ENCODE measurements around the gene NDUFA11. TPM values are rescaled to one million over a fixed set of nuclear protein-coding genes. Genes with fewer than 3 reads are reported as not detected.
"Not testable (repeated sequence)": the region's sequence is repeated elsewhere in the genome, so short reads cannot be mapped to it uniquely, and the experiment has no call there.

NDUFA11 gene
- polyA plus RNA-seq, 1 experiment = 351 TPM

- Histone ChIP-seq H3K36me3 (ENCODE audit: control insufficient read depth, insufficient read depth, low read length) (peaks cover 15% of the 10 kb centered on the region), H3K27me3 (ENCODE audit: control insufficient read depth, insufficient read depth, low read length) (no peaks in the 10 kb centered on the region), H3K4me3 (ENCODE audit: low read depth, low read length) (no peak overlapping the region)
- no peak for TF ChIP-seq CTCF (IDR thresholded peaks at IDR 0.05; ENCODE audit: insufficient read depth, low read depth, low read length)
- CTCF ChIA-PET = interaction anchor here (0.7 to 5.0 kb wide), 9 partner anchors 8 to 94 kb away, joined by 3 to 80 read pairs (median 4); partner anchors contain the start of genes NDUFA11, NRTN and VMAC
- POLR2A ChIA-PET = no interaction called here
- no peak for DNase-seq (ENCODE audit: low read depth)
Measured at GRCh38 chr19:5891572-5891937, 12.0 kb downstream of the NDUFA11 start.

- POLR2A ChIA-PET = no interaction called here
- 0 out of 2 replicates have a peak, but pooled peaks cover 1% of the 10 kb centered on the region for H3K27me3 ChIP-seq (ENCODE audit: control insufficient read depth, insufficient read depth, low read length)
- CTCF ChIA-PET = interaction anchor here (1.0 to 5.0 kb wide), 4 partner anchors 13 to 95 kb away, joined by 3 to 80 read pairs (median 12); partner anchors contain the start of genes NDUFA11, NRTN and VMAC
- no peak for TF ChIP-seq CTCF (IDR thresholded peaks at IDR 0.05; ENCODE audit: insufficient read depth, low read depth, low read length)
- H3K36me3 ChIP-seq (ENCODE audit: control insufficient read depth, insufficient read depth, low read length) = peaks cover 4% of the 10 kb centered on the region
- DNase-seq (ENCODE audit: low read depth) = no peak
- H3K4me3 ChIP-seq (ENCODE audit: low read depth, low read length) = no peak overlapping the region
Measured at GRCh38 chr19:5890099-5890498, 13.5 kb downstream of the NDUFA11 start.

GRCh38 chr19:5889288-5889971 is 14.2 kb downstream of the NDUFA11 start:
- DNase-seq (ENCODE audit: low read depth) = no peak
- Histone ChIP-seq H3K36me3 (ENCODE audit: control insufficient read depth, insufficient read depth, low read length) (no peaks in the 10 kb centered on the region), H3K27me3 (ENCODE audit: control insufficient read depth, insufficient read depth, low read length) (0 out of 2 replicates have a peak, but pooled peaks cover 1% of the 10 kb centered on the region), H3K4me3 (ENCODE audit: low read depth, low read length) (no peak overlapping the region)
- POLR2A ChIA-PET = interaction anchor here (0.7 kb wide), 1 partner anchor 62 kb away, joined by 3 read pairs; no protein-coding TSS in a partner anchor
- TF ChIP-seq CTCF (IDR thresholded peaks at IDR 0.05; ENCODE audit: insufficient read depth, low read depth, low read length) = no peak
- CTCF ChIA-PET = interaction anchor here (1.0 to 5.0 kb wide), 3 partner anchors 13 to 94 kb away, joined by 3 to 80 read pairs (median 4); partner anchors contain the start of gene NRTN

DNA sequence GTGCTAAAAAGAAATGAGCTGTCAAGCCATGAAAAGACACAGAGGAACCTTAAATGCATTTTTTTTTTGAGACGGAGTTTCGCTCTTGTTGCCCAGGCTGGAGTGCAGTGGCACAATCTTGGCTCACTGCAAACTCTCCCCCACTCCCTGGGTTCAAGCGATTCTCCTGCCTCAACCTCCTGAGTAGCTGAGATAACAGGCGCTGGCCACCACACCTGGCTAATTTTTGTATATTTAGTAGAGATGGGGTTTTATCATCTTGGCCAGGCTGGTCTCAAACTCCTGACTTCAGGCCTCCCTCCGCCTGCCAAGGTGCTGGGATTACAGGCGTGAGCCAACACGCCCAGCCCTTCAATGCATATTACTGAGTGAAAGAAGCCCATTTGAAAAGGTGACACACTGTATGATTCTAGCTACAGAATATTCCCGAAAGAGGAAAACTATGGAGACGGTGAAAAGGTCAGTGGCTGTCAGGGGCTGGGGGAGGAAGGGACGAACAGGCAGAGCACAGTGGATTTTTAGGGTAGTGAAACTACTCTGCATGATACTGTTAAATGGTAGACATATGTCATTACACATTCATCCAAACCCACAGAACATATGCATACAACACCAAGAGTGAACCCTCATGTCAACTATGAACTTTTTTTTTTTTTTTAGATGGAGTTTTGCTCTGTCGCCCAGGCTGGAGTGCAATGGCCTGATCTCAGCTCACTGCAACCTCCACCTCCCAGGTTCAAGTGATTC is 19.4 kb downstream of the NDUFA11 start:
- DNase-seq (ENCODE audit: low read depth); H3K27me3 ChIP-seq (ENCODE audit: control insufficient read depth, insufficient read depth, low read length); H3K36me3 ChIP-seq (ENCODE audit: control insufficient read depth, insufficient read depth, low read length); H3K4me3 ChIP-seq (ENCODE audit: low read depth, low read length); POLR2A ChIA-PET: not testable (repeated sequence)
- CTCF ChIA-PET = interaction anchor here (0.6 to 1.5 kb wide), 6 partner anchors 8 to 80 kb away, joined by 3 to 8 read pairs (median 4); partner anchors contain the start of gene FUT3

- H3K4me3 ChIP-seq (ENCODE audit: low read depth, low read length); DNase-seq (ENCODE audit: low read depth); H3K36me3 ChIP-seq (ENCODE audit: control insufficient read depth, insufficient read depth, low read length); H3K27me3 ChIP-seq (ENCODE audit: control insufficient read depth, insufficient read depth, low read length); POLR2A ChIA-PET: not testable (repeated sequence)
- CTCF ChIA-PET = interaction anchor here (1.1 to 4.3 kb wide), 5 partner anchors 9 to 79 kb away, joined by 3 to 23 read pairs (median 4); no protein-coding TSS in a partner anchor
Measured at GRCh38 chr19:5883157-5883873, 20.3 kb downstream of the NDUFA11 start.
